NCI-H2029 (cell line): ENCODE results near the gene LAIR1.
"Not testable (repeated sequence)": the region's sequence is repeated elsewhere in the genome, so short reads cannot be mapped to it uniquely, and the experiment has no call there.

Experiments used
- DNase-seq: peaks from one replicate; lab custom pipeline; 2025; lab: John Stamatoyannopoulos, UW

The LAIR1 gene

DNA sequence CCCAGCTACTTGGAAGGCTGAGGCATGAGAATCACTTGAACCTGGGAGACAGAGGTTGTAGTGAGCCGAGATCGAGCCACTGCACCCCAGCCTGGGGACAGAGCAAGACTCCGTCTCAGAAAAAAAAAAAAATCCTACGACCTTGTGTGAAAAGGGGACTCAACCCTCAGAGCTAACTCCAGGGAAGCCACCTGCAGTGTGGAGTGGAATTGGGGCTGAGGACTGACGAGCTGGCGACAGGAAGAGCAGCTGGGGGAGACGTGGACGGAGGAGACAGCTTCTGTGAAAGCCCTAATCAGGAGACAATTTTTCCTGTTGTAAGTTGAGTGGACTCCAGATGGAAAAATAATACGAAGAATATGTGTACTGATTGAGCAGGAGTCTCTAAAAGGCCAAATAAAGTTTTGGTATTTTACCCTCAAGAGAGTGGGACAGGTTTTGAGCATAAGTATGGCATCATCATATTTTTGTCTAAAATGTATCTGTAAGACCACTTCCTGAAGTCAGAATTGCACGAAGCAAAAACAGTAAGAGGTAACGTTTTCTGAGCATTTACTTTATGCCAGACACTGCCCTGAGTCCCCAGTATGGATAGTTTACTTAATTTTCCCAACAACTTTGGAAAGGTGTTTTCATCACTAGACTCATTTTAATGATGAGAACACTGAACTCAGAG is 12.0 kb upstream of the LAIR1 start:
- no peak for DNase-seq

DNA sequence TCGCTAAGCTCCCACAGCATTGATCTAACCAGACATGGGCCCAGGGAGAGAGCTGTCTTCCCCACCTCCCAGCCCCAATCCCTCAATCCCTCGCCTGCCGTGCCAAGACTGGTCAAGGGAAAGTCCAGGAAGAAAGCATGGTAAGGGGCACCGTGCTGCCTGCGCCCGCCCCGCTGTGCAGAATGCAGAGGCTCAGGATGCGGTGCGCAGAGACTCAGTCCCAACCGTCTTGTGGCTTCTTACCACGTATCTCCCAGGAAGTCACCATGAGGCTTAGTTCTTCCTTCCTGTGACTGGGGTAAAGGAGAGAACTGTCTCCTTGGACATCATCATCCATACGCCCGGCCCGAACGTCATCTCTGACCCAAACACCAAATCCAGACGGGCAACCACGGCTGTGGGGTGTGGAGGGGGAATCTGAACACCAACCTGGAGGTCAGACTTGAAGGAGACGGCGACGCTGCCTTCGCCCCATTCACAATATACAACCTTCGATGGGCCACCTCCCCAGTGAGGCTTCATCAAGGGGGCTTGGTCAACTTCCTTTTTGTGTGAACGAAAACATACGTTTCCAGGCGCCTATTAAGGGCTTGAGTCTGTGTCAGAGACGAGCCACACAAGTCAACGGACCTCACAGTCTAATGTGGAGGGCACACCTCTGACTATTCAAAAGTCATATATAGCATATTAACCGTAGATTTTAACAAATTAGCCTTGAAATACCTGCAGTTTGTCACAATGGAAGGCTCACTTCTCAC is 10.6 kb upstream of the LAIR1 start:
- not testable (repeated sequence) for DNase-seq

DNA sequence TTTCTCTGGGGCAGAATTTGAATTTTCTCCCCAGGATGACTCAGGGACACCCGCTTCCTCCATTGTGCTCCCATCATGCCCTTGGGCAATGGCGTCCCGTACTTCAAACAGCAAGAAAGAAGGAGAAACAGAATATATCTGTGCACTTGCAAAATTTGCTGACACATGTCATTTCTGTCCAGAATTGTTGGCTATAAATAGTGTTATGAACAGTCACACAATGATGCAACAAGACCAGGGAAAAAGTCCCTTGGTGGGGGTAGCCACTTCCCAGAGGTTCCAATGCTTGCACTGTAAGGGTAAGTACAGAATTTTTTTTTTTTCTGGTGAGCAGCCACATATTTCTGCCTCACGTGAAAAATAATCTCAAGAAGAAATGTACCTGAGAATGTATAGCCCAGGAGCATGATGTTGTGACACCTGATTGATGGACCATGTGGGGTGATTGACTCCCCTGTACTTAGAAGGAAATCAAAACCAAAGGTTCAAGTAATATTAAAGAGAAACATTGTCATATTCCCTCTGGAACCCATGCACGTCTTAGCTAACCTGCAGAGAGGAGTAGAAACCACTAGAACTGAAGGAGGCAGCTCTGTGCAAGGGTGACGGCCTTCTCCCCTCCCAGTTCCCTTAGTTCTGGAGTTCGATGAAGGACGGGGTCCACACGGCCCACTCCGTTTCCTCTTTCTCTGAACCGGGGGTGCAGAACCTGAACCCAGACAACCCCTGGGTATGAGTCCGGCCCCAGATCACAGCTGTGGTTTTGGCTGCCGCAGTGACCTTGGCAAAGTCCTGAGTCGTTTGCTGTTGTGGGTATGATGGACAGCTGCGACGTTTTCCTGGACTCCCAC is 9.3 kb upstream of the LAIR1 start:
- no peak for DNase-seq

DNA sequence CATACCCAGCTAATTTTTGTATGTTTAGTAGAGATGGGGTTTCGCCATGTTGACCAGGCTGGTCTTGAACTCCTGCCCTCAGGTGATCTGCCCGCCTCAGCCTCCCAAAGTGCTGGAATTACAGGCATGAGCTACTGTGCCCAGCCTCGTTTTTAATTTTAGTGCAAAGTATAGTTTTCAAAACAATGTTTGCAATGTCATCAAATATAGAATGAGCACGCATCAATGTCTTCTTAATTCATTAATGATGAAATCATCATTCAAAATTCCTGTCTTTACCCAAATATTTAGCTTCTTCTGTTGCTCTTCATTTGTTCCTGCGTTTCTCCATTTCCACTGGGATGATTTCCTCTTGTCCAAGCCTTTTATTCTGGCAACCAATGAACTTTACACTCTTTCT is 6.7 kb upstream of the LAIR1 start:
- DNase-seq = not testable (repeated sequence)

DNA sequence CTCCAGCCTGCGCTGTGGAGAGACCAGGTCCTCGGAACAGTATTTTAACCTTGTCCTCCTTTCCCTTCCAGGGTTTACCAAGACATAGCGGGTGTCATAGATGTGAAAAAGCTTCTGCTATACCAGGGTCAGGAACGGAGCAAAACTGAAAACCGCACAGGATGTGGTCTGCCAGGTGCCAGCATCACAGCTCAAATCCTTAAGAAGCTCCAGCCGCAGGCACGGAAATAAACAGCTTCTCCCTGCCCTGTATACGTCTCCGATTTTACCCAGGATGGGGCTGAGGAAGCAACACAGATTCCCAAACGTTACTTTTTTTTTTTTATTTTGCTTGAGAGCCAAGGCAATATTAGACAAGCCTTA is 5.7 kb upstream of the LAIR1 start:
- not testable (repeated sequence) for DNase-seq

DNA sequence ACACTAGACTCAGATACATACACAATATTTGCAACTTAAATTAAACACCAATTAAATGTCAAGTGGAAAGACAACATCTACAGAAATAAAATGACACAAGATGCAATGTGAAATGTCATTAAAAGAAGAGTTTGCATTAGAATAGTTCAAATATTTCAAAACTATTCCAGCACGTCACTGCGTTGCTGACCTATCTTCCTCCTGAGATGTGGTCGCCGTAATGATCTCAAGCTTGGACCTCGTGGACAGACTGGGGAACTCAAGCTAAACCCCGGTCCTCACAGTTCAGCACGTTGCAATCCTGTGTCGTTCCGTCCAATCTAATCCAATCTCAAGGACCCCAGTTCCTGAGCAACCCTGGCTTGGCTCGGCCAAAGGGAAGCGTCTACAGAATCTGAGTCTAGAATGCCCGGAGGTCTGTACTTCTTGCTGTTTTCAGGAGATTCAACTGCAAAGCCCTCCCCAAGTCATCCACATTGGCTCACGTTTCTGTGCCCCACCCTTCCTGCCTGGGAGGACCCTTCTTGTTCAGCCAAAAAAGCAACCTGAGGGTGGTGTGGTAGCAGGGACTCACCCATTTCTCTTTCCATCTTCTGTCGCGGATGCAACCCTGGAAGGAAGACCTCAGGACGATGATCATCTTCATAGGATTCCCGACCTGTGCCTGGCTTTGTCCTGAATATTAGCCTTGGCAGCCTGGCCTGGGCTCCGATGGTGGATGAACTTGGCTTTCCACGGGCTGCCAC is 5.1 kb upstream of the LAIR1 start:
- not testable (repeated sequence) for DNase-seq

DNA sequence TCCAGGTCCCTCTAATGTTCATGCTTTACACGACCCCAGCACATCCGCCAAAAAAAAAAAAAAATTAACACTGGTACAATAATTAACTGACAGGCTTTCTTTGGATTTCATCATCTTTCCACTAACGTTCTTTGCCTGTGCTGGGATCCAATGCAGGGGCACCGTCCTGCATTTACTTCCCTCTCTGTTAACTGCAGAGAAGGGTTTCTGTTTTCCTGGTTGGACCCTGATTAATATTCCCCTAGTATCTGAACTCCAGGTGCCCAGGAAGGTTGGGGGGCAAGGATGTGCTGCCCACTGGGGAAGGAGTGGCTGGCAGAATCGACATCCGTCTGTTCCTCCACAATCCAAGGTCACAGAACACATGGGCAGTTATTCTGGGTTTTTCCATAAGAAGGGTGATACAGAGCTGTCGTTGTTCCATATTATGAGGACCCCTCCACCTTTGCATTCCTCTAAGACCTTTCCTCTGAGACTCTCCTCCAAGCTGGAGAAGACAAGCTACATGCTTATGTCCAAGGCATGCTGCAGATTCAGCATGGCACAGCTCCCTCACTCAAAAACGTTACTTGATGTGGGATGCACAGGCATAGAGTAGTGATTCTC is 4.5 kb upstream of the LAIR1 start:
- no peak for DNase-seq

DNA sequence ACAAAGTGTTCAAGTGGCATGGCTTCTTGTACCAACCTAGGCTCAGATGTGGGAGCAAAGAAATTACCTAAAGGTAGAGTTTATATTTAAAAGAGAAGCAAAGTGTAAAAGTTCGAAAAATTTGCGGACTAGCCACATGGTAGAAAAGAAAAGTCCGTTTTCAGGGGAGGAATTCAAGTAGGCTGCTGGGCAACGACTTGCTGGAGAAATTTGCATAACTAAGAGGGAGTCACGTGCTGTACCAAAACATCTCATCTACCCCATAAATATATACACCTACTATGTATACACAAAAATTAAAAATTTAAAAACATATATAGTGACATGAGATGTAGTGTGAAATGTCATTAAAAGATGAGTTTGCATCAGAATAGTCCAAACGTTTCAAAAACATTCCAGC is 2.1 kb upstream of the LAIR1 start:
- no peak for DNase-seq

DNA sequence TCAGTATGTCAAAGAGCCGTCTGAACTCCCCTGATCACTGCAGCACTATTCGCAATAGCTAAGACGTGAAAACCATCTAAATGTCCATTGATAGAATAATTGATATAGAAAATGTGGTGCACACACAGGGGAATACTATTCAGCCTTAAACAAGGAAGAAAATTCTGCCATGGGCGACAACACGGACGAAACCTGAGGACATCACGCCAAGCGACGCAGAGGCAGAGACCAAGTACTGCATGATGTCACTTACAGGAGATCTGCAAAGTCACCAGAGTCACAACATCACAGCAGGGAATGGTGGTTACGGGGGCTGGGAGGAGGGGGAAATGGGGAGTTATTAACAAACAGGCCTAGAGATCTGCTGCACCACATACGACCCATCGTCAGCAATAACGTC is 1.1 kb upstream of the LAIR1 start:
- not testable (repeated sequence) for DNase-seq

DNA sequence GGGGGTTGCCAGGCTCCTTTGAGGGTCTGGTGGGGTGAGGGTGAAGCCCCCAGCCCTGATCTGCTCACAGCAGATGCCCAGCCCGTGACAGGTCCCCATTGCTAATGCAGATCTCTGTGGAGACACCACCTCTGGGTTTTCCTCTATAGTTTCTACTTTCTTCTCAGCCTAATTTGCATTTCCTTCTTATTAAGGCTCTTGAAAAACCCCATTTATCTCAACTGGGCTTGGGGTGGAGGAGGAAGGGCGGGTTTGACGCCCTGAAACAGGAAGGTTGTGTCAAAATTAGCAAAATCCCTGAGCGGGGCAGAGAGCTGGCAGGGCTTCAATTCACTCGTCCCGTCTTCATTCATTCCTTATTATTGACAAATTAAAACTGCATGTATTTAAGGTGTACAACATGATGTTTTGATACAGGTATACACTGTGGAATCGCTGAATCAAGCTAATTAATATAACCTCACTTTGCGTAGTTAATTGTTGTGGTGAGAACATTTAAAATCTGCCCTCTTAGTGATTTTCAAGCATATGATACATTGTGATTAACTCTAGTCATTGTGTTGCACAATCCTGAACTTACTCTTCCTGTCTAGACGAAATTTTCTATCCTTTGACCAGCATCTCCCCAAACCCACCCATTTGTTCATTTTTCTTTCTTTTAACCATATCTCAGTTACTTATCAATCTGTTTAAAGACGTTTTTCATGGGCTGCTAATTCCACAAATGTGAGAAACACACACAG is 2.9 kb downstream of the LAIR1 start:
- not testable (repeated sequence) for DNase-seq

DNA sequence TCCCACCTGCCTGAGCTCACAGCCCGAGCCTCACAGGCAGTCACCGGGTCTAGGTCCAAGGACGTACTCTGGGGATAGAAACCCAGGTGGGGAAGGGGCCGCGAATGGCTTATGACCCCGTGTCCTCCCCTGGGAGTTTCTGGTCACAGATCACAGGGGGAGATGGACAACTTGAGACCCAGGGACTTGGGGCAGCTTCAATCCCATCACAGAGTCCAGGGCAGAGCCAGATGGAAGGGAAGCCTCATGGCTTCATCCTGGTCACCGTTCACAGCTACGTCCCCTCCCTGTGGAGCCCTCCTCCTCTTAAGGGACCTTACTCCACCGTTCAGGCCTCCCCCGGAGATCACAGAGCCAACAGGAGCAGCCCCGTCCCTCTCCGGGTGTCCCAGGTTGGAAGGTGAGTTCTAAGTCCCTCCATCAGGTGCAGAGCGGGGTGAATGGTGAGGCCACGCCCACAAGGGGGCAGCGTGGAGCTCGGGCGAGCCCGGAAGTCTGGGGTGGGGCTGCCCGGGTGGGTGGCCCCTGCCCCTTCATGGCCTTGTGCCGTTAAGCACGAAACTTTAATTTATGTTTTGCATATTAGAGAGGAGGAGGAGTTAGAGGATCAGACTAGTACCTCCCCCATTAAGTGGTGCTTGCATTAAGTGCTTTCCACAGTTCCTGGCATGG is 5.4 kb downstream of the LAIR1 start:
- DNase-seq = not testable (repeated sequence)

DNA sequence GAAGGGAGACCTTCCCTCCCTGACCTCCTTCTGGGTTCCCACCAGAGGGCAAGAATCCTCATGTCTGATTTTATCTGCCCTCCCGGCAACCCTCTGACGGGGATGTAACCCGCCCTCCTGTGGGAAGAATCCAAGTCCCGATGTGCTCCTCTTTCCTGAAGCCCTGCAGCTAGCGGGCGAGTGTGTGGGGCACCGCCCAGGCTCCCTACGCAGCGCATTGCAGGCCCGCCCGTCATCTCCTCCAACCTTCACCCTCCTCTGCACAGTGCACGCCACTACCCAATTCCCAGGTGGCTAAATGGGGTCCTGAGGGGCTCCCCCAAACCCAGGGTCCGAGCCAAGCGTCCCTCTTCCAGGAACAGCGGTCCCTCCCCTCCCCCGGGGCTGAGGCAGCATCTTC is 7.3 kb downstream of the LAIR1 start:
- DNase-seq = no peak

DNA sequence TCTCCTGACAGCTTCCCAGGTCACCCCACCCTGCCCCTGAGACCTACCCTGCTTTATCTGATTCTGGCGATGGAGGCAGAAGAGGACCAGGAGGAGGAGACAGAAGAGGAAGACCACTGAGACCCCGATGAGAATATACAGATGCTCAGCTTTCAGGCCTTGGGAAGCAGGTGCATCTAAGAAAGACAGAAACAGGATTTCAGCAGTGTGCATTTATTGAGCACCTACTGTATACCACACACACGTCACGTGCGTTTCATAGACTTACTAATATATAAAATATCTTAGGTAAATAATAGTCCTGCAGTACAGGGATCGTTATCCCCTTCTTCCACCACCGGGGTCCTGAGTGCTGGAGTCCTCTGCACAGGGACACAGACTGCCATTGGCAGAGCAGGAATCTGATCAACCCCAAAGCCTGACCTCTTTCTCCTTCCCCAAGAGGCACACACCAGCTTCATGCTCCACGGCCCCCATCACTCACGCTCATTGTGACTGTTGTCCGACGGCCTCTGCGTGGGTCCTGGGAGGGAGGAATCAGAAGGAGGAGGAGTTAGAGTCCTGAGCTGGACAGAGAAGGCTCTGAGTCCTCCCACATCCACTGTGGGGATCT is 8.2 kb downstream of the LAIR1 start:
- DNase-seq = no peak

DNA sequence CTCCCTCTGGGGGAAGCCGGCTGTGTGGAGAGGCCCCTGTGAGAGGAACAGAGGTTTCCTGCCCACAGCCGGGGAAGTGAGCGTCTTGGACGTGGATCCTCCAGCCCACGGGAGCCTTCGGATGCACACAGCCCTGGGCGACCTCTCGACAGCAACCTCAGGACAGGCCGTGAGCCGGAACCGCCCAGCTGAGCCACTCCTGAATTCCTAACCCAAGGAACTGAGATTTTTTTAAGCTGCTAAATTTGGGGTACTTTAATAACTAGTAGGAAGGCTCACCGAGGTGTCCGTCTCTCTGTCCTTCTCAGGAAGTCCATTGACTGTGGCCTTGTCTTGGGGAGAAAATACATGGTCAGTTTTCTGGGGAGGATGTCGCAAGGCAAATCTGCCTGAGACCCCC is 9.1 kb downstream of the LAIR1 start:
- DNase-seq = no peak

DNA sequence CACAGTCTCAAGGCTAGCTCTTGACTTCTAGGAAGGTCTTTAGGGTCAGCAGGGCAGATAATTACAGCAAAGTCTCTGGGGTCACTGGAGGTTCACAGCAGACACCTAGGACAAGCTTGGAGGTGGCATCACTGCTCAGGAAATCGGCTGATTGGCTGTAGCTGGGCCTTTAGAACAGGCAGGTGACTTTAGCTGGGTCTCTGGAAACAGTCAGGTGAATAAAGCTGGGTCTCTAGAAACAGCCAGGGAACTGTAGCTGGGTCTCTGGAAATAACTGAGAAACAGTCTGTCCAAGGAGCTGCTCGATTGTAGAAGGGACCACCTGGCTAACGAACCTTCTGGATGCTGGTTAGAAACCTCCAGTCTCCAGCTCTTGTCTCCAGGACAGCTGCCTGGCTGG is 10.0 kb downstream of the LAIR1 start:
- no peak for DNase-seq

DNA sequence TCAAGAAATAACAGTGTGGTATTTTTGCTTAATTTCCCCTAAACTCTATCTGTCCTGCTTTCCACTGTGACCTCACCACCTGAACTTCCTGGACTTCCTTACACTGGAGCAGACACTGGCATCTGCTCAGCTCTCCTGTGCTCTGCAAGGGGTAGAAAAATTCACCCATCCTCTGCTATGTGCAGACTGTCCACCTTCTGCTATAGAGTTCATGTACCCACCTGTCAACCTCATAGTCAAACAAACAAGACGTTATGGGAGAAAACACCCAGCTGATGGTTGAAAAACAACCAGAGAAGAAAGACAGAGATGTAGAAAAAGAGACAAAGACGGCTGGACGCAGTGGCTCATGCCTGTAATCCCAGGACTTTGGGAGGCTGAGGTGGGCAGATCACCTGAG is 12.2 kb downstream of the LAIR1 start:
- no peak for DNase-seq

DNA sequence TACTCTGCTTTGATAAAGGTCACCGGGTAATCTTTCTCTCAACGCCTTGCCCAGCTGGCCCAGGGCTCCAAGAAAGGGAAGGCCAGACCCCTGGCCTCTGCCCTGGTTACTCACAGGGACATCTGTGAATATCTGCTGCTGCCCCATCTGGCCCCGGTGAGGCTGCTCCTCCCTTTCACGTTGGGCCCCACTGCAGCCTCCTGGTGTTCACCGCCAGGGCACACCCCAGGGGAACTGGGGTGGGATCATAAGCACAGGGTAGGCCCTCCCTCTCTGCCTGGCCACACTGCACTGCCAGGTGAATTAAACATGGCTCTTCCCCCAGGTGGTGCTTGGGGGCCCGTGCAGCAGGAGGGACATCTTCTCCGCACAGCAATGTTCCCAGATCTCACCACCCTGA is 12.7 kb downstream of the LAIR1 start:
- no peak for DNase-seq

DNA sequence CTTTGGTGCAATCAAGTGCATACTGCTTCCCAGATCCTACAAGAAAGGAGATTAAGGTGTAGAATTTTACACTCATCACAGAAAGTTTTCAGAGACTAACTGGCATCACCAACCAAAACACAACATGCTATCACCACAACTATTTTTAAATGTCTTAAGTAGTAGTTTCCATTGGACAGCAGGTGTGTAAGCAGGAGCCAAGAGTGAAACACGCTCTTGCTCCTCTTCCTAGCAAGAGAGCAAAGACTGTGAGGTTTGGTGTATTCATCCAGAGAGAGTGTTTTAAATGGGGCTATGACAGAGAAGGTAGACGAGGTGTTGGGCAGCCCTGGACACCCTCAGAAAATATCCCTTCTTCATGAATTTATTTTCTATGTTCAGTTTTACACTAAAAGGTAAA is 13.3 kb downstream of the LAIR1 start:
- no peak for DNase-seq

DNA sequence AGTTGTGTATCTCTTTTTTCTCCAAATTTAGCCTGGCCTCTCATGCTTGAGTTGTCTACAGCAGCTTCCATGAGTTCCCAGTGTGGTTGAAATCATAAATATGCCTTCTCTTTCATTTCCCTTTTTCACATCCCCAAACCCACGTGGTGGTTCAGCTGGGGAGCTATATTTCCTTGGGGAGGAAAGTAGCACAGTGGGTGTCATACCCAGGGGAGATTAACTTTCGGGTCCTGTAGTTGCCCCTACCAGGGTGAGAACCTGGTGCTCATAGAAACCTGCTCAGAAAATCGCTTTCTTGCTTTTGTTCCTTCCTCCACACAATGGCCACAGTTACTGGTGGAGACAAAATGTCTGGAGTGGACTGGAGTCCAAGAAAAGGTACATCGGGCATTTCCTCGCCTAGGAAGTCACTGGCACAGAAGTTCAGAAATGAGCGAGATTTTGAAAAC is 18.8 kb downstream of the LAIR1 start:
- DNase-seq = no peak

DNA sequence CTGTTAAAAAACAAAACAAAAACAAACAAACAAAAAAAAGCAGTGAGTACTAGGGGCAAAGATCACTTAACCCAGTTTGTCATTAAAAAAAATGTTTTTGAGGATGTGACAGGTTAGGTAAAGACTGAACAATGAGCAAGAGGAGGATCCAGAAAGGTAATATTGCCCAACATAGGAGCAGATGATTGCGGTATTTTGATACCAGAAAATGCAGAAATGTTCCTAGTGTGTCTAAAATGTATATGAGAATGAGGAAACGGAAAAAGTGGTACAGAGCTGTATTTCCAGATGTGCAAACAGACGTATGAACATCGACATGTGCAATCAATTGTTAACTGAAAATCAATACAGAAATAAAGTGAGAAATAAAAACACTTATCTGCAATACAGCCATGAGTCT is 20.9 kb downstream of the LAIR1 start:
- no peak for DNase-seq
